Mesodermal cell (in vitro differentiated cells): ENCODE data around the gene CREB3.

Experiments used
- H3K27ac ChIP-seq: 2 replicates; pipeline ENCODE4 v1.7.0; 2013; ENCODE audit warnings: mild to moderate bottlenecking, low read depth, low read length, moderate library complexity; ENCODE audit not compliant: severe bottlenecking
- H3K36me3 ChIP-seq: 2 replicates; pipeline ENCODE4 v1.7.1; 2013; ENCODE audit warnings: mild to moderate bottlenecking, low read length, moderate library complexity; ENCODE audit not compliant: control insufficient read depth, insufficient read depth
- H3K4me1 ChIP-seq: one replicate; pipeline ENCODE4 v1.7.1; 2013; ENCODE audit warnings: mild to moderate bottlenecking, low read length; ENCODE audit not compliant: insufficient read depth, control insufficient read depth, poor library complexity, severe bottlenecking
- H3K4me3 ChIP-seq: 2 replicates; pipeline ENCODE4 v1.7.0; 2013; ENCODE audit warnings: low read length, control low read depth, mild to moderate bottlenecking; ENCODE audit not compliant: insufficient read depth, poor library complexity, severe bottlenecking; ENCODE audit errors: extremely low read depth
- H3K9me3 ChIP-seq: 2 replicates; pipeline ENCODE4 v1.7.1; 2013; ENCODE audit warnings: mild to moderate bottlenecking, low read length, moderate library complexity; ENCODE audit not compliant: control insufficient read depth
- WGBS, 2 experiments: methylation state at CpG; one replicate each; pipeline ENCODE4 v1.1.5; 2013; ENCODE audit warnings: missing lambda C conversion rate in 2 of 2; ENCODE audit not compliant: insufficient coverage in 2 of 2; 5-methylcytosine and 5-hydroxymethylcytosine counted together

Gene CREB3

GRCh38 chr9:35781066-35781465 is 48.6 kb downstream of the CREB3 start:
- no CpG with 5 or more reads among the region's 2 CpGs for WGBS, 2 experiments
- Histone ChIP-seq H3K4me1 (no peaks in the 10 kb centered on the region), H3K36me3 (no peaks in the 10 kb centered on the region), H3K4me3 (no peak overlapping the region), H3K9me3 (no peaks in the 10 kb centered on the region), H3K27ac (no peak overlapping the region)

- H3K27ac ChIP-seq, result no peak overlapping the region
- H3K4me3 ChIP-seq, result no peak overlapping the region
- H3K9me3 ChIP-seq, result no peaks in the 10 kb centered on the region
- no peaks in the 10 kb centered on the region for H3K36me3 ChIP-seq
- H3K4me1 ChIP-seq, result no peaks in the 10 kb centered on the region
Observed at GRCh38 chr9:35783418-35783817, 51.0 kb downstream of the CREB3 start.
